HepG2 (cell line): ENCODE data around the gene FRMD4A. TPM values are rescaled to one million over a fixed set of nuclear protein-coding genes. Genes with fewer than 3 reads are reported as not detected.

Experiments used
- ATAC-seq: fragments of 200-7000 bp; cut with Tn5 transposase; 3 replicates; pipeline ENCODE4 v1.9.1; 2020; ENCODE audit warnings: mild to moderate bottlenecking, moderate library complexity
- BruUV-seq: library from RNA; stranded (reverse); fragments of 400-500 nt; replicated peaks from 2 replicates; lab custom pipeline; 2021; lab: Mats Ljungman, UMichigan
- CTCF ChIA-PET: fragments of 300-600 bp; formaldehyde crosslinking; extraction: SDS; loops from one replicate; lab custom pipeline; 2021; ENCODE audit warnings: low total read pairs, inconsistent platforms, low intra/inter-chr PET ratio; lab: Yijun Ruan, JAX
- POLR2A ChIA-PET: fragments of 350-600 bp; sonication (Branson Sonifier 250); formaldehyde crosslinking; loops from one replicate; lab custom pipeline; 2020; ENCODE audit warnings: antibody characterized with exemption, inconsistent platforms; lab: Yijun Ruan, JAX
- DNase-seq: peaks from one replicate; pipeline ENCODE4 v3.0.0-alpha.2; 2015; ENCODE audit warnings: low spot score
- FAIRE-seq: peaks from 3 replicates; lab custom pipeline; 2011; peaks lifted over from hg19 to GRCh38; lab: Jason Lieb, UNC
- H2AFZ ChIP-seq: one replicate; pipeline ENCODE4 v1.6.1; 2011; ENCODE audit warnings: low read length, inconsistent platforms
- H3K27ac ChIP-seq: fragments of 300-600 bp; 3 replicates; pipeline ENCODE4 v1.8.0; 2011; ENCODE audit warnings: mixed run types, mild to moderate bottlenecking, mixed read lengths, low read length, inconsistent platforms; ENCODE audit not compliant: insufficient read depth; ENCODE audit errors: extremely low read length
- H3K27me3 ChIP-seq, 2 experiments: fragments of 200-600 bp in 1 of 2; 2 replicates in 1 of 2; 3 replicates in 1 of 2; pipeline versions ENCODE4 v1.6.0 to v1.8.0; 2011; ENCODE audit warnings: low read length in 2 of 2, mild to moderate bottlenecking in 2 of 2, moderate library complexity in 2 of 2, inconsistent platforms in 1 of 2; ENCODE audit not compliant: insufficient read depth in 2 of 2, control insufficient read depth in 1 of 2
- H3K36me3 ChIP-seq, 2 experiments: fragments of 200-600 bp in 1 of 2; replicated peaks in 1 of 2; 2 replicates in 1 of 2; 3 replicates in 1 of 2; pipeline versions ENCODE4 v1.5.1 to v1.8.0; 2011; ENCODE audit warnings: low read length in 2 of 2, inconsistent platforms in 1 of 2; ENCODE audit not compliant: insufficient read depth in 2 of 2, control insufficient read depth in 1 of 2
- H3K4me1 ChIP-seq: 2 replicates; pipeline ENCODE4 v1.5.1; 2012; ENCODE audit warnings: low read length, inconsistent platforms; ENCODE audit not compliant: insufficient read depth
- H3K4me2 ChIP-seq: 2 replicates; pipeline ENCODE4 v1.6.0; 2011; ENCODE audit warnings: low read depth, low read length, inconsistent platforms
- H3K4me3 ChIP-seq, 3 experiments: fragments of 200-600 bp in 1 of 3; sonication (generic), shearing (Covaris generic) in 1 of 3; replicated peaks in 1 of 3; 2 replicates each; pipeline ENCODE4 v1.5.1; 2011 to 2016; ENCODE audit warnings: low read length in 3 of 3, inconsistent platforms in 2 of 3, low read depth in 2 of 3, mild to moderate bottlenecking in 2 of 3, control low read depth in 1 of 3, mixed read lengths in 1 of 3; ENCODE audit not compliant: insufficient read depth in 1 of 3
- H3K79me2 ChIP-seq: one replicate; pipeline ENCODE4 v1.6.1; 2011; ENCODE audit warnings: low read length, inconsistent platforms; ENCODE audit not compliant: insufficient read depth
- H3K9ac ChIP-seq: 2 replicates; pipeline ENCODE4 v1.6.0; 2011; ENCODE audit warnings: mild to moderate bottlenecking, low read depth, low read length, inconsistent platforms; ENCODE audit not compliant: insufficient read depth
- H3K9me3 ChIP-seq: 2 replicates; pipeline ENCODE4 v1.5.1; 2012; ENCODE audit warnings: mild to moderate bottlenecking, low read length
- H4K20me1 ChIP-seq: 2 replicates; pipeline ENCODE4 v1.6.0; 2011; ENCODE audit warnings: inconsistent platforms, mild to moderate bottlenecking, low read length, moderate library complexity; ENCODE audit not compliant: insufficient read depth
- GABPA ChIP-seq, 2 experiments: IDR thresholded peaks; 2 replicates each; pipeline ENCODE4 v1.6.1; 2011 to 2016; ENCODE audit warnings: low read depth in 2 of 2, low read length in 1 of 2, missing biosample characterization in 1 of 2, missing genetic modification characterization in 1 of 2
- KAT7 ChIP-seq: IDR thresholded peaks from 2 replicates; pipeline ENCODE4 v1.6.1; 2018; ENCODE audit warnings: borderline replicate concordance, missing compliant biosample characterization
- KLF12 ChIP-seq: sonication (generic); formaldehyde crosslinking; IDR thresholded peaks from 2 replicates; pipeline ENCODE4 v1.4.0; 2020; ENCODE audit warnings: missing genetic modification reagents, borderline replicate concordance
- TEAD3 ChIP-seq: optimal IDR thresholded peaks from 2 replicates; pipeline ENCODE3; 2016; ENCODE audit warnings: borderline replicate concordance
- ZBTB38 ChIP-seq: sonication (generic); formaldehyde crosslinking; IDR thresholded peaks from 2 replicates; pipeline ENCODE4 v1.5.1; 2020; ENCODE audit warnings: mild to moderate bottlenecking, missing genetic modification reagents
- ZNF326 ChIP-seq: sonication (generic); formaldehyde crosslinking; IDR thresholded peaks from 2 replicates; pipeline ENCODE4 v1.4.0; 2020; ENCODE audit warnings: missing genetic modification reagents, borderline replicate concordance
- ZNF552 ChIP-seq: sonication (generic); formaldehyde crosslinking; IDR thresholded peaks from 2 replicates; pipeline ENCODE4 v1.9.0; 2022; ENCODE audit warnings: missing genetic modification reagents, mild to moderate bottlenecking, borderline replicate concordance
- ZNF616 ChIP-seq: sonication (generic); formaldehyde crosslinking; IDR thresholded peaks from 2 replicates; pipeline ENCODE4 v1.5.0; 2020; ENCODE audit warnings: low read depth, mild to moderate bottlenecking, missing genetic modification reagents
- WGBS: methylation state at CpG from one replicate; pipeline ENCODE4 v1.1.6; 2017; ENCODE audit warnings: low lambda C conversion rate; 5-methylcytosine and 5-hydroxymethylcytosine counted together
- in situ Hi-C: cut with HindIII; loops from 2 replicates; pipeline ENCODE4 v1.10.0; 2017; ENCODE audit warnings: low pct_unique_long_range_greater_than_20kb; ENCODE audit not compliant: extremely low pct_ligation_motif_present
- intact Hi-C: fragments of 100-400 bp; cut with micrococcal nuclease; formaldehyde crosslinking; loops from one replicate; pipeline ENCODE4 v1.10.0; 2022; ENCODE audit not compliant: unreplicated experiment
- polyA plus RNA-seq, 8 experiments: library from polyadenylated mRNA; depleted of rRNA in 3 of 8; stranded (reverse) in 7 of 8; unstranded in 1 of 8; fragments of >200 nt; fragmentation: Illumina TruSeq in 4 of 8; extraction: Trizol in 4 of 8; gene quantifications; 2 replicates each; pipeline versions ENCODE4 v1.2.1 to v1.2.3, GENCODE V29; 2011 to 2016; ENCODE audit warnings: low read depth in 4 of 8, missing spikeins in 1 of 8, mixed read lengths in 1 of 8; ENCODE audit not compliant: insufficient read depth in 1 of 8
- total RNA-seq, 5 experiments: library from RNA; depleted of rRNA; stranded (reverse); fragments of >200 nt; fragmentation: Illumina TruSeq; extraction: Trizol; gene quantifications; 2 replicates each; pipeline ENCODE4 v1.2.3, GENCODE V29; 2016; ENCODE audit warnings: low read depth in 1 of 5

Gene FRMD4A
- total and polyA plus RNA-seq, 2 of the 13 experiments (the other 11 are each of a cell fraction or from before 2014, with no cell fraction given): 0.09 to 0.26 TPM

GRCh38 chr10:13774303-13774893 lies 556.3 kb downstream of the FRMD4A start:
- 44% methylated on average over 9 of the region's 9 CpGs for WGBS
- H3K27ac ChIP-seq: no peak overlapping the region
- no peaks in the 10 kb centered on the region for H3K36me3 ChIP-seq
- ATAC-seq (no peak), DNase-seq (no peak), FAIRE-seq (no peak)
- H4K20me1 ChIP-seq: no peaks in the 10 kb centered on the region
- in situ Hi-C loops (no loop called here), intact Hi-C loops (no loop called here)
- no peaks in the 10 kb centered on the region for H3K79me2 ChIP-seq
- no peaks in the 10 kb centered on the region for H3K9me3 ChIP-seq
- H3K4me3 ChIP-seq: no peak overlapping the region
- no peaks in the 10 kb centered on the region for H3K4me1 ChIP-seq
- H3K27me3 ChIP-seq: no peaks in the 10 kb centered on the region
- no peak overlapping the region for H3K4me2 ChIP-seq
- BruUV-seq: no TSS peak
- CTCF ChIA-PET: interaction anchor here (0.8 kb wide), 1 partner anchor 115 kb away, joined by 3 read pairs; no protein-coding TSS in a partner anchor
- POLR2A ChIA-PET: no interaction called here
- TF ChIP-seq GABPA (IDR thresholded peaks at IDR 0.05; ENCODE audit: low read depth, low read length) (no peak), GABPA (CRISPR knock-in tag; IDR thresholded peaks at IDR 0.05; ENCODE audit: low read depth) (peak; percentile 65), KLF12 (CRISPR knock-in tag) (no peak)
- H3K9ac ChIP-seq: no peak overlapping the region
- peak overlapping the region; percentile 15 for H2AFZ ChIP-seq

GRCh38 chr10:13773496-13774170 lies 557.1 kb downstream of the FRMD4A start:
- H3K4me2 ChIP-seq: no peak overlapping the region
- DNase-seq (no peak), ATAC-seq (no peak), FAIRE-seq (no peak)
- H3K36me3 ChIP-seq: no peaks in the 10 kb centered on the region
- H3K4me1 ChIP-seq: no peaks in the 10 kb centered on the region
- no TSS peak for BruUV-seq
- no peak overlapping the region for H3K27ac ChIP-seq
- H2AFZ ChIP-seq: no peak overlapping the region
- intact Hi-C loops (no loop called here), in situ Hi-C loops (no loop called here)
- CTCF ChIA-PET: interaction anchor here (1.2 kb wide), 1 partner anchor 114 kb away, joined by 3 read pairs; no protein-coding TSS in a partner anchor
- POLR2A ChIA-PET: no interaction called here
- H3K79me2 ChIP-seq: no peaks in the 10 kb centered on the region
- no peaks in the 10 kb centered on the region for H4K20me1 ChIP-seq
- no peak for TF ChIP-seq ZNF326 (CRISPR knock-in tag)
- TF ChIP-seq ZBTB38: no peak
- TF ChIP-seq ZNF552: no peak
- no peak for TF ChIP-seq ZNF616 (CRISPR knock-in tag)
- no peak for TF ChIP-seq TEAD3 (CRISPR knock-in tag)
- no peak for TF ChIP-seq KAT7 (CRISPR knock-in tag)
- H3K4me3 ChIP-seq: no peak overlapping the region
- no peaks in the 10 kb centered on the region for H3K9me3 ChIP-seq
- no peak overlapping the region for H3K9ac ChIP-seq
- WGBS: 69% methylated on average over 13 of the region's 13 CpGs
- no peaks in the 10 kb centered on the region for H3K27me3 ChIP-seq
